ENCODE results near the gene IQGAP1.
"Not testable (repeated sequence)": the region's sequence is repeated elsewhere in the genome, so short reads cannot be mapped to it uniquely, and the experiment has no call there.

The IQGAP1 gene

GRCh38 chr15:90496791-90497190 is 108.7 kb downstream of the IQGAP1 start:
- no peaks in the 10 kb centered on the region for H3K4me1 ChIP-seq (ENCODE audit: control insufficient read depth in 1 of 2, insufficient read depth in 1 of 2, low read depth in 1 of 2, low read length in 1 of 2)
- TF ChIP-seq, protein P1, sequence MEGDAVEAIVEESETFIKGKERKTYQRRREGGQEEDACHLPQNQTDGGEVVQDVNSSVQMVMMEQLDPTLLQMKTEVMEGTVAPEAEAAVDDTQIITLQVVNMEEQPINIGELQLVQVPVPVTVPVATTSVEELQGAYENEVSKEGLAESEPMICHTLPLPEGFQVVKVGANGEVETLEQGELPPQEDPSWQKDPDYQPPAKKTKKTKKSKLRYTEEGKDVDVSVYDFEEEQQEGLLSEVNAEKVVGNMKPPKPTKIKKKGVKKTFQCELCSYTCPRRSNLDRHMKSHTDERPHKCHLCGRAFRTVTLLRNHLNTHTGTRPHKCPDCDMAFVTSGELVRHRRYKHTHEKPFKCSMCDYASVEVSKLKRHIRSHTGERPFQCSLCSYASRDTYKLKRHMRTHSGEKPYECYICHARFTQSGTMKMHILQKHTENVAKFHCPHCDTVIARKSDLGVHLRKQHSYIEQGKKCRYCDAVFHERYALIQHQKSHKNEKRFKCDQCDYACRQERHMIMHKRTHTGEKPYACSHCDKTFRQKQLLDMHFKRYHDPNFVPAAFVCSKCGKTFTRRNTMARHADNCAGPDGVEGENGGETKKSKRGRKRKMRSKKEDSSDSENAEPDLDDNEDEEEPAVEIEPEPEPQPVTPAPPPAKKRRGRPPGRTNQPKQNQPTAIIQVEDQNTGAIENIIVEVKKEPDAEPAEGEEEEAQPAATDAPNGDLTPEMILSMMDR (IDR thresholded peaks at IDR 0.05) = no peak
- no peak overlapping the region for H3K27ac ChIP-seq
- no peaks in the 10 kb centered on the region for H3K9me3 ChIP-seq
- H3K27me3 ChIP-seq = no peaks in the 10 kb centered on the region
- peaks cover 99% of the 10 kb centered on the region for H3K36me3 ChIP-seq
- H3K4me3 ChIP-seq (ENCODE audit: low read depth in 1 of 2, low read length in 1 of 2) = no peak overlapping the region

DNA sequence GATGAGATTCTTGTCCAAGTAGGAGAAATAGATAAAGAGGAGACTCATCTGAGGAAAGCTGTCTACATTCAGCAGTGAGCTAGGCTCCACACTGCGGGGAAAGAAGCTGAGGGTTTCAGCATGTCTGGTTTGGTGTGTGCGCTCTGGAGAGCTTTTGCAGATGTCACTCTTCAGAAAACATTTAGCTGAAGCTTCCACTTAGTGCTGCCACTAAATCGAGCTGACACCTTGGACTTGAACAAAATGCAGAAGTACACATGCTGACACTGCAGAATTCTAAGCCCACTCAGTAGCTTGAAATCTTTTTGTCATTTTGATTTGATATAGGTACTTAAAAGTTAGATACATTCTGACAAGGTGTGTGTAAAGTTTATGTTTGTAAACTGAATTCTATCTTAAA is 109.3 kb downstream of the IQGAP1 start:
- Histone ChIP-seq H3K4me3 (ENCODE audit: low read depth in 1 of 2, low read length in 1 of 2) (no peak overlapping the region), H3K36me3 (peaks cover 99% of the 10 kb centered on the region), H3K27ac (no peak overlapping the region), H3K27me3 (no peaks in the 10 kb centered on the region), H3K4me1 (ENCODE audit: control insufficient read depth in 1 of 2, insufficient read depth in 1 of 2, low read depth in 1 of 2, low read length in 1 of 2) (no peaks in the 10 kb centered on the region), H3K9me3 (no peaks in the 10 kb centered on the region)
- TF ChIP-seq, protein P1 (IDR thresholded peaks at IDR 0.05) = no peak

DNA sequence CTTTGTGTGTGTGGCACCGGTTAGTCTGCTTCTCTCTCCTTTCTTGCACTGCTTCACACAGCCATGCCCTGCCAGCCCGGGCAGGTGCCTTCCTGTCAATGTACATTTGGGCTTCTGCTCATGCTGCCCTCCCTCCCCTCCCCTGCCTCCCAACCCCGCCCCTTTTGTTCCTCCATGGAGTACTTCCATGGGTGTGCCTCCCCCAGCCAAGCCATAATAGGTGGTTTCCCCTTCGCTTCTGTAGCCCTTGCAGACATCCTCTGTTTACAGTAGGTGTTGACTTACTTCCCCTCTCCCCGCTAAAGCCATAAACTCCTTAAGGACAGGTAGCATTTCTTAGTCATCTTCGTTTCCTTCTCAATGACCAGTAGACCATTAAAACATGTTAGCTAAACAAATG is 109.9 kb downstream of the IQGAP1 start:
- no peak overlapping the region for H3K27ac ChIP-seq
- no peak overlapping the region for H3K4me3 ChIP-seq (ENCODE audit: low read depth in 1 of 2, low read length in 1 of 2)
- TF ChIP-seq, protein P1 (IDR thresholded peaks at IDR 0.05) = no peak
- no peaks in the 10 kb centered on the region for H3K27me3 ChIP-seq
- H3K4me1 ChIP-seq (ENCODE audit: control insufficient read depth in 1 of 2, insufficient read depth in 1 of 2, low read depth in 1 of 2, low read length in 1 of 2) = no peaks in the 10 kb centered on the region
- peaks cover 99% of the 10 kb centered on the region for H3K36me3 ChIP-seq
- no peaks in the 10 kb centered on the region for H3K9me3 ChIP-seq

- no peaks in the 10 kb centered on the region for H3K9me3 ChIP-seq
- peaks cover 81% of the 10 kb centered on the region for H3K36me3 ChIP-seq
- no peak overlapping the region for H3K4me3 ChIP-seq (ENCODE audit: low read depth in 1 of 2, low read length in 1 of 2)
- no peak overlapping the region for H3K27ac ChIP-seq
- no peaks in the 10 kb centered on the region for H3K4me1 ChIP-seq (ENCODE audit: control insufficient read depth in 1 of 2, insufficient read depth in 1 of 2, low read depth in 1 of 2, low read length in 1 of 2)
- TF ChIP-seq, protein P1 (IDR thresholded peaks at IDR 0.05) = no peak
- H3K27me3 ChIP-seq = no peaks in the 10 kb centered on the region
Observed at GRCh38 chr15:90500171-90500570, 112.1 kb downstream of the IQGAP1 start.

GRCh38 chr15:90501898-90502297 is 113.9 kb downstream of the IQGAP1 start:
- Histone ChIP-seq H3K4me3 (ENCODE audit: low read depth in 1 of 2, low read length in 1 of 2) (no peak overlapping the region), H3K4me1 (ENCODE audit: control insufficient read depth in 1 of 2, insufficient read depth in 1 of 2, low read depth in 1 of 2, low read length in 1 of 2) (no peaks in the 10 kb centered on the region), H3K27ac (no peak overlapping the region), H3K9me3 (no peaks in the 10 kb centered on the region), H3K27me3 (no peaks in the 10 kb centered on the region), H3K36me3 (peaks cover 64% of the 10 kb centered on the region)
- TF ChIP-seq, protein P1 (IDR thresholded peaks at IDR 0.05) = no peak

DNA sequence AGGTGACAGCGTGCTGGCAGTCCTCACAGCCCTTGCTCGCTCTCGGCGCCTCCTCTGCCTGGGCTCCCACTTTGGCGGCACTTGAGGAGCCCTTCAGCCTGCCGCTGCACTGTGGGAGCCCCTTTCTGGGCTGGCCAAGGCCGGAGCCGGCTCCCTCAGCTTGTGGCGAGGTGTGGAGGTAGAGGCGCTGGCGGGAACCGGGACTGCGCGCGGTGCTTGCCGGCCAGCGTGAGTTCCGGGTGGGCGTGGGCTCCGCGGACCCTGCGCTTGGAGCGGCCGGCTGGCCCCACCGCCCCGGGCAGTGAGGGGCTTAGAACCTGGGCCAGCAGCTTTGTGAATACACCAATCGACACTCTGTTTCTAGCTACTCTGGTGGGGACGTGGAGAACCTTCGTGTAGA is 122.7 kb downstream of the IQGAP1 start:
- not testable (repeated sequence) for H3K4me1 ChIP-seq (ENCODE audit: control insufficient read depth in 1 of 2, insufficient read depth in 1 of 2, low read depth in 1 of 2, low read length in 1 of 2); H3K9me3 ChIP-seq; H3K36me3 ChIP-seq; H3K27ac ChIP-seq; H3K4me3 ChIP-seq (ENCODE audit: low read depth in 1 of 2, low read length in 1 of 2)
- H3K27me3 ChIP-seq = peaks cover 45% of the 10 kb centered on the region

DNA sequence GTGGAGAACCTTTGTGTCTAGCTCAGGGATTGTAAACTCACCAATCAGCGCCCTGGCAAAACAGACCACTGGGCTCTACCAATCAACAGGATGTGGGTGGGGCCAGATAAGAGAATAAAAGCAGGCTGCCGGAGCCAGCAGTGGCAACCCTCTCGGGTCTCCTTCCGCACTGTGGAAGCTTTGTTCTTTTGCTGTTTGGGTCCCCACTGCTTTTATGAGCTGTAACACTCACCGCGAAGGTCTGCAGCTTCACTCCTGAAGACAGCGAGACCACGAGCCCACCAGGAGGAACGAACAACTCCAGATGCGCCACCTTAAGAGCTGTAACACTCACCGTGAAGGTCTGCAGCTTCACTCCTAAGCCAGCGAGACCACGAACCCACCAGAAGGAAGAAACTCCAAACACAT is 123.2 kb downstream of the IQGAP1 start:
- H3K27ac ChIP-seq; H3K4me3 ChIP-seq (ENCODE audit: low read depth in 1 of 2, low read length in 1 of 2); H3K9me3 ChIP-seq; H3K4me1 ChIP-seq (ENCODE audit: control insufficient read depth in 1 of 2, insufficient read depth in 1 of 2, low read depth in 1 of 2, low read length in 1 of 2); H3K36me3 ChIP-seq: not testable (repeated sequence)
- H3K27me3 ChIP-seq = peaks cover 45% of the 10 kb centered on the region

Data from neutrophil (primary cell).